KMS-11 (cell line): ENCODE results near the gene MAS1.

Experiments
- H2AFZ ChIP-seq: fragments of 200-600 bp; sonication (generic); 2 replicates; pipeline ENCODE4 v1.6.1; 2016; ENCODE audit warnings: antibody characterized with exemption, mixed run types, low read depth
- H3K27ac ChIP-seq: fragments of 200-600 bp; sonication (generic); 2 replicates; pipeline ENCODE4 v1.6.1; 2016; ENCODE audit warnings: mild to moderate bottlenecking, mixed run types
- H3K27me3 ChIP-seq: fragments of 200-600 bp; sonication (generic); 2 replicates; pipeline ENCODE4 v1.6.1; 2017; ENCODE audit warnings: mild to moderate bottlenecking, low read depth, mixed run types, moderate library complexity; ENCODE audit not compliant: insufficient read depth
- H3K36me3 ChIP-seq: fragments of 200-600 bp; sonication (generic); 2 replicates; pipeline ENCODE4 v1.6.1; 2017; ENCODE audit warnings: mild to moderate bottlenecking, mixed run types; ENCODE audit not compliant: insufficient read depth
- H3K4me1 ChIP-seq: fragments of 200-600 bp; sonication (generic); 2 replicates; pipeline ENCODE4 v1.6.1; 2016; ENCODE audit warnings: mild to moderate bottlenecking, low read depth, mixed run types; ENCODE audit not compliant: poor library complexity, severe bottlenecking
- H3K4me2 ChIP-seq: fragments of 200-600 bp; sonication (generic); 2 replicates; pipeline ENCODE4 v1.7.0; 2016; ENCODE audit warnings: mild to moderate bottlenecking, mixed run types
- H3K4me3 ChIP-seq: fragments of 200-600 bp; sonication (generic); IDR thresholded peaks from 2 replicates; pipeline ENCODE4 v1.6.1; 2017; ENCODE audit warnings: low read depth, low read length, mixed read lengths; ENCODE audit not compliant: insufficient read depth
- H3K79me2 ChIP-seq: fragments of 200-600 bp; sonication (generic); 2 replicates; pipeline ENCODE4 v1.6.1; 2016; ENCODE audit warnings: low read depth, mixed run types; ENCODE audit not compliant: insufficient read depth
- H3K9ac ChIP-seq: fragments of 200-600 bp; sonication (generic); 2 replicates; pipeline ENCODE4 v1.6.1; 2016; ENCODE audit warnings: mild to moderate bottlenecking, mixed run types
- H4K20me1 ChIP-seq: fragments of 200-600 bp; sonication (generic); 2 replicates; pipeline ENCODE4 v1.6.1; 2016; ENCODE audit warnings: mild to moderate bottlenecking, mixed run types; ENCODE audit not compliant: insufficient read depth
- CTCF ChIP-seq: fragments of 200-600 bp; sonication (generic); conservative IDR thresholded peaks from 2 replicates; pipeline ENCODE4 v1.6.1; 2017; ENCODE audit warnings: low read depth, mild to moderate bottlenecking, antibody characterized with exemption, low read length, moderate library complexity, mixed read lengths

MAS1 gene

DNA sequence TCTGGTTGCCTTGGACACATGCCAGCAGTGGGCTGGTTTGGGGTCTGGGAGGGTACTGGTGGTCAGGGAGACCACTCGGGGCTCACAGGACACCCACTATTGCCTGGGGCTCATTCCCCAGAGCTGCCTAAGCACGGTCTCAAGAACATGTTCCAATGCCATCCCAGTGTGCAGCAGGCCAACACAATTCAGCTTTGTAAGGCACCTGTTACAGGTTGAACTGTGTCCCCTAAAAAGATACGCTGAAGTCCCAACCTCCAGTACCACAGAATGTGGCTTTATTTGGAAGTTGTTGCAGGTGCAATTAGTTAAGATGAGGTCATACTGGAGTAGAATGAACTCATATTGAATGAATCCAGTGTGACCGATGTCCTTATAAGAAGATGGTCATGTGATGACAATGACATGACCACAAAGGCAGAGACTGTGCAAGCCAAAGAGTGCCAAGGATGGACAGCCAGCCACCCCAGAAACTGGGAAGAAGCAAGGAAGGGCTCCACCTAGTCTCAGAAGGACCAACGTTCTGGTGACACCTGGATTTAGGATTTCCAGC, 13.5 kb upstream of the MAS1 start:
- no peak for TF ChIP-seq CTCF

GRCh38 chr6:159878341-159878740, 12.4 kb upstream of the MAS1 start:
- Histone ChIP-seq H4K20me1 (no peaks in the 10 kb centered on the region), H3K9ac (no peak overlapping the region)
- TF ChIP-seq CTCF = no peak

More for the DNA sequence above, 13.5 kb upstream of the MAS1 start:
- Histone ChIP-seq H2AFZ (no peak overlapping the region), H3K36me3 (no peaks in the 10 kb centered on the region), H3K27me3 (no peaks in the 10 kb centered on the region), H3K27ac (no peak overlapping the region), H3K9ac (no peak overlapping the region), H3K4me3 (no peak overlapping the region), H4K20me1 (no peaks in the 10 kb centered on the region), H3K4me1 (no peaks in the 10 kb centered on the region), H3K4me2 (no peak overlapping the region), H3K79me2 (no peaks in the 10 kb centered on the region)

DNA sequence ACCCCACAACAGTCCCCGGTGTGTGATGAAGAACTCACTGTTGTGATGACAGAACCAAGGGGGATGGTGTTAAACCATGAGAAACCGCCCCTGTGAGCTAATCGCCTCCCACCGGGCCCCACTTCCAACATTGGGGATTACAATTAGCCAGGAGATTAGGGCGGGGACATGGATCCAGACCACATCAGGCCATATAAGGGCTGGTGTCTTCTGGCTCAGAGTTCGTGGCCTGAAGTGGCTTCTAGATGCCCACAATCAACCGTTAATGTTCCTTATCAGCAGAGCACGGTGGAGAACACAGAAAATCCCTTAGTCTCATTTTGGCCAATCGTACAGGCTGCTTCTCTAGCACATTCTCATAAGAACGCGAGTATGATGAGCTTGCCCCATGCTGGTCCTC, 10.9 kb upstream of the MAS1 start:
- H4K20me1 ChIP-seq = no peaks in the 10 kb centered on the region
- H3K4me1 ChIP-seq = no peaks in the 10 kb centered on the region
- H3K79me2 ChIP-seq = no peaks in the 10 kb centered on the region
- H3K27me3 ChIP-seq = no peaks in the 10 kb centered on the region
- H3K4me3 ChIP-seq = no peak overlapping the region
- H3K27ac ChIP-seq = no peak overlapping the region
- H3K4me2 ChIP-seq = no peak overlapping the region
- no peaks in the 10 kb centered on the region for H3K36me3 ChIP-seq
- no peak for TF ChIP-seq CTCF
- no peak overlapping the region for H2AFZ ChIP-seq
- no peak overlapping the region for H3K9ac ChIP-seq

More at GRCh38 chr6:159878341-159878740, 12.4 kb upstream of the MAS1 start:
- Histone ChIP-seq H3K79me2 (no peaks in the 10 kb centered on the region), H3K4me2 (no peak overlapping the region), H3K4me1 (no peaks in the 10 kb centered on the region), H3K4me3 (no peak overlapping the region), H3K36me3 (no peaks in the 10 kb centered on the region), H2AFZ (no peak overlapping the region), H3K27ac (no peak overlapping the region), H3K27me3 (no peaks in the 10 kb centered on the region)

- Histone ChIP-seq H3K4me2 (no peak overlapping the region), H3K4me3 (no peak overlapping the region), H3K27ac (no peak overlapping the region), H3K4me1 (no peaks in the 10 kb centered on the region), H4K20me1 (no peaks in the 10 kb centered on the region), H2AFZ (no peak overlapping the region), H3K79me2 (no peaks in the 10 kb centered on the region), H3K27me3 (no peaks in the 10 kb centered on the region), H3K36me3 (no peaks in the 10 kb centered on the region), H3K9ac (no peak overlapping the region)
- no peak for TF ChIP-seq CTCF
Observed at GRCh38 chr6:159880412-159880975, 10.3 kb upstream of the MAS1 start.
